Suppressor macrophage (primary cell): ENCODE measurements around the gene NCKAP5L.
"Not testable (repeated sequence)": the region's sequence is repeated elsewhere in the genome, so short reads cannot be mapped to it uniquely, and the experiment has no call there.

Experiments
- DNase-seq, 4 experiments: peaks; one replicate each; pipeline ENCODE4 v3.0.0-alpha.2; 2020 to 2022

Gene NCKAP5L

GRCh38 chr12:49865782-49866135, 37.5 kb upstream of the NCKAP5L start:
- DNase-seq = no peak

- DNase-seq = no peak
Measured at GRCh38 chr12:49865109-49865781, 37.0 kb upstream of the NCKAP5L start.

- no peak for DNase-seq
Measured at GRCh38 chr12:49864798-49865090, 36.5 kb upstream of the NCKAP5L start.

GRCh38 chr12:49863946-49864797, 36.0 kb upstream of the NCKAP5L start:
- no peak for DNase-seq

- not testable (repeated sequence) for DNase-seq
Measured at GRCh38 chr12:49860921-49861320, 32.7 kb upstream of the NCKAP5L start.

- DNase-seq = not testable (repeated sequence)
Measured at GRCh38 chr12:49855890-49856289, 27.7 kb upstream of the NCKAP5L start.

GRCh38 chr12:49854976-49855375, 26.8 kb upstream of the NCKAP5L start:
- DNase-seq = no peak

GRCh38 chr12:49853671-49854070, 25.5 kb upstream of the NCKAP5L start:
- no peak for DNase-seq

- DNase-seq = no peak
Measured at GRCh38 chr12:49847161-49847560, 18.9 kb upstream of the NCKAP5L start.

GRCh38 chr12:49846032-49846431, 17.8 kb upstream of the NCKAP5L start:
- DNase-seq = no peak

- DNase-seq = no peak
Measured at GRCh38 chr12:49843876-49844437, 15.7 kb upstream of the NCKAP5L start.

GRCh38 chr12:49843411-49843810, 15.2 kb upstream of the NCKAP5L start:
- DNase-seq = no peak

- peak; percentile 95 to 98 (median 96) for DNase-seq
Measured at GRCh38 chr12:49842519-49843352, 14.5 kb upstream of the NCKAP5L start, which contains the start of gene BCDIN3D. Gene BCDIN3D, minus strand, starts transcription at chr12:49843106. Its CDS starts 19 bp downstream, at chr12:49843087.

GRCh38 chr12:49838973-49839633, 10.9 kb upstream of the NCKAP5L start:
- peak; percentile 68 to 80 (median 72) for DNase-seq

- no peak for DNase-seq
Measured at GRCh38 chr12:49832836-49833421, 4.7 kb upstream of the NCKAP5L start.

GRCh38 chr12:49831717-49832116, 3.5 kb upstream of the NCKAP5L start:
- DNase-seq = no peak

GRCh38 chr12:49827401-49828099, 663 bp downstream of the NCKAP5L start:
- DNase-seq = peak; percentile 64 to 85 (median 74)

GRCh38 chr12:49827051-49827400, 1.2 kb downstream of the NCKAP5L start:
- DNase-seq = peak; percentile 31 to 75 (median 56)

- no peak for DNase-seq
Measured at GRCh38 chr12:49825971-49826421, 2.2 kb downstream of the NCKAP5L start.

- peak; percentile 76 to 89 (median 88) for DNase-seq
Measured at GRCh38 chr12:49825360-49825970, 2.7 kb downstream of the NCKAP5L start.

GRCh38 chr12:49824895-49825294, 3.3 kb downstream of the NCKAP5L start:
- peak; percentile 83 to 94 (median 90) for DNase-seq
